ENCODE data around the gene HOOK2. TPM values are rescaled to one million over a fixed set of nuclear protein-coding genes. Genes with fewer than 3 reads are reported as not detected.

Gene HOOK2
- polyA plus RNA-seq, 1 donor from 2014 or later, result 28.4 TPM

DNA sequence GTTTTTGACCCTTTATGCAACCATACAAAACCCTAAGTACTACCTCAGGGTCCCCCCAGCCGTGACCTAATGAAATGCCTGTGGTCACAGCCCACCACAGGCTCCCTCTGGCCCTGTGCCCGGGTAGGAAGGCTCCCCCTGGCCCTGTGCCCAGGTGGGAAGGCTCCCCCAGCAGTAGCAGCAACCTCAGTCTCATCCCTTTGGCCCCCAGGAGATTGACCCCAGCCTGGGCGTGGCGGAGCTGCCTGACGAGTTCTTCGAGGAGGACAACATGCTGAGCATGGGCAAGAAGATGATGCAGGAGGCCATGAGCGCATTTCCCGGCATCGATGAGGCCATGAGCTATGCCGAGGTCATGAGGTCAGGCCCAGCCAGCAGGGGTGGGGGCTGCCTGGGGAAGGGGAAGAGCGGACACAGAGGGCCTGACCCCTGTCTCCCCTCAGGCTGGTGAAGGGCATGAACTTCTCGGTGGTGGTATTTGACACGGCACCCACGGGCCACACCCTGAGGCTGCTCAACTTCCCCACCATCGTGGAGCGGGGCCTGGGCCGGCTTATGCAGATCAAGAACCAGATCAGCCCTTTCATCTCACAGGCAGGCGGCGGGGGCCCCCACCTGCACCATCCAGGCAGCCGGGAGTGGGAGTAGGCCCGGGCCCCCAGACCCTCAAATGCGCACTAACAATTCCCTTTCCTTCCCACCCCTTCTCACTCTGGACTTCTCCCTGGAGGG is 30.0 kb downstream of the HOOK2 start:
- Histone ChIP-seq H3K9me3 (ENCODE audit: low read length) (no peaks in the 10 kb centered on the region), H3K79me2 (replicated peaks; ENCODE audit: insufficient read depth, low read length) (no peaks in the 10 kb centered on the region), H3K27me3 (ENCODE audit: insufficient read depth, low read depth, low read length) (no peaks in the 10 kb centered on the region), H3K27ac (ENCODE audit: low read length) (no peak overlapping the region), H3K9me2 (ENCODE audit: insufficient read depth, low read length) (no peaks in the 10 kb centered on the region), H4K20me1 (ENCODE audit: insufficient read depth) (no peaks in the 10 kb centered on the region), H3K9ac (ENCODE audit: low read length) (no peak overlapping the region), H3F3A (ENCODE audit: insufficient read depth, low read length, poor library complexity, severe bottlenecking) (no peaks in the 10 kb centered on the region), H3K36me3 (ENCODE audit: insufficient read depth, low read length) (no peaks in the 10 kb centered on the region), H3K4me3 (ENCODE audit: low read length) (no peak overlapping the region), H2AFZ (ENCODE audit: low read depth, low read length) (no peak overlapping the region), H3K4me2 (ENCODE audit: low read length) (no peak overlapping the region)
- TF ChIP-seq POLR2AphosphoS5 (IDR thresholded peaks at IDR 0.05), result no peak
- TF ChIP-seq RAD21 (conservative IDR thresholded peaks at IDR 0.05), result no peak
- no peak for TF ChIP-seq TAF1 (IDR thresholded peaks at IDR 0.05; ENCODE audit: low read depth)
- no peak for TF ChIP-seq EZH2 (IDR thresholded peaks at IDR 0.05; ENCODE audit: borderline replicate concordance, insufficient read depth, low read length, poor library complexity, severe bottlenecking)
- TF ChIP-seq, protein P1, sequence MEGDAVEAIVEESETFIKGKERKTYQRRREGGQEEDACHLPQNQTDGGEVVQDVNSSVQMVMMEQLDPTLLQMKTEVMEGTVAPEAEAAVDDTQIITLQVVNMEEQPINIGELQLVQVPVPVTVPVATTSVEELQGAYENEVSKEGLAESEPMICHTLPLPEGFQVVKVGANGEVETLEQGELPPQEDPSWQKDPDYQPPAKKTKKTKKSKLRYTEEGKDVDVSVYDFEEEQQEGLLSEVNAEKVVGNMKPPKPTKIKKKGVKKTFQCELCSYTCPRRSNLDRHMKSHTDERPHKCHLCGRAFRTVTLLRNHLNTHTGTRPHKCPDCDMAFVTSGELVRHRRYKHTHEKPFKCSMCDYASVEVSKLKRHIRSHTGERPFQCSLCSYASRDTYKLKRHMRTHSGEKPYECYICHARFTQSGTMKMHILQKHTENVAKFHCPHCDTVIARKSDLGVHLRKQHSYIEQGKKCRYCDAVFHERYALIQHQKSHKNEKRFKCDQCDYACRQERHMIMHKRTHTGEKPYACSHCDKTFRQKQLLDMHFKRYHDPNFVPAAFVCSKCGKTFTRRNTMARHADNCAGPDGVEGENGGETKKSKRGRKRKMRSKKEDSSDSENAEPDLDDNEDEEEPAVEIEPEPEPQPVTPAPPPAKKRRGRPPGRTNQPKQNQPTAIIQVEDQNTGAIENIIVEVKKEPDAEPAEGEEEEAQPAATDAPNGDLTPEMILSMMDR (IDR thresholded peaks at IDR 0.05; ENCODE audit: poor library complexity, severe bottlenecking), result no peak

DNA sequence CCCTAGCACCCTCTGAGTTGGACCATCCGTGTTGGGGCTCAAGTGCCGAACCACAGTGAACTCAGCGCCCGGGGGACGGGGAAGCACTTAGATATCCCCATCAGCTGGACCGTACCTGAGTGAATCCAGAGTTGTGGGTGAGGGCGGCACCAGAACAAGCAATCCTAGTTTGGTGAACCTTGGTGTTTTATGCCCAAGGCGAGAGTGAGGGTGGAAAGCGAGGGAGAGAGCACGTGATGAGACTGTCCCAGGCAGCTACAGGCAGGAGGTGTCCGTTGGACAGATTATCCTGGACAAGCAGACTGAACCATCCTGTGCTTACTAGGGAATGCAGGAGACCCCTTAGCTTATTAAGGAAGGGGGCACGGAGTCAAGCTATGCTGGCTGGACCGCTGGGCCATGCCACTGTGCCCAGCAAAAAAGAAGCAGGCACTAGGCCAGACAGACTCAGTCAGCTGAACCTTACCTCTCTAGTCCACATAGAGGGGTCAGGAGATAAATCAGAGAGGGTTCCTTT is 37.5 kb downstream of the HOOK2 start:
- Histone ChIP-seq H3K27me3 (ENCODE audit: insufficient read depth, low read depth, low read length) (no peaks in the 10 kb centered on the region), H3K79me2 (replicated peaks; ENCODE audit: insufficient read depth, low read length) (peaks cover 30% of the 10 kb centered on the region), H3K4me2 (ENCODE audit: low read length) (peak overlapping the region; percentile 70), H3K4me3 (ENCODE audit: low read length) (peak overlapping the region; percentile 78), H3K36me3 (ENCODE audit: insufficient read depth, low read length) (no peaks in the 10 kb centered on the region), H3K9me2 (ENCODE audit: insufficient read depth, low read length) (no peaks in the 10 kb centered on the region), H3K9ac (ENCODE audit: low read length) (peak overlapping the region; percentile 70), H4K20me1 (ENCODE audit: insufficient read depth) (no peaks in the 10 kb centered on the region), H2AFZ (ENCODE audit: low read depth, low read length) (peak overlapping the region; percentile 43), H3F3A (ENCODE audit: insufficient read depth, low read length, poor library complexity, severe bottlenecking) (no peaks in the 10 kb centered on the region), H3K27ac (ENCODE audit: low read length) (peak overlapping the region; percentile 89), H3K9me3 (ENCODE audit: low read length) (no peaks in the 10 kb centered on the region)
- no peak for TF ChIP-seq POLR2AphosphoS5 (IDR thresholded peaks at IDR 0.05)
- TF ChIP-seq, protein P1 (IDR thresholded peaks at IDR 0.05; ENCODE audit: poor library complexity, severe bottlenecking), result no peak

DNA sequence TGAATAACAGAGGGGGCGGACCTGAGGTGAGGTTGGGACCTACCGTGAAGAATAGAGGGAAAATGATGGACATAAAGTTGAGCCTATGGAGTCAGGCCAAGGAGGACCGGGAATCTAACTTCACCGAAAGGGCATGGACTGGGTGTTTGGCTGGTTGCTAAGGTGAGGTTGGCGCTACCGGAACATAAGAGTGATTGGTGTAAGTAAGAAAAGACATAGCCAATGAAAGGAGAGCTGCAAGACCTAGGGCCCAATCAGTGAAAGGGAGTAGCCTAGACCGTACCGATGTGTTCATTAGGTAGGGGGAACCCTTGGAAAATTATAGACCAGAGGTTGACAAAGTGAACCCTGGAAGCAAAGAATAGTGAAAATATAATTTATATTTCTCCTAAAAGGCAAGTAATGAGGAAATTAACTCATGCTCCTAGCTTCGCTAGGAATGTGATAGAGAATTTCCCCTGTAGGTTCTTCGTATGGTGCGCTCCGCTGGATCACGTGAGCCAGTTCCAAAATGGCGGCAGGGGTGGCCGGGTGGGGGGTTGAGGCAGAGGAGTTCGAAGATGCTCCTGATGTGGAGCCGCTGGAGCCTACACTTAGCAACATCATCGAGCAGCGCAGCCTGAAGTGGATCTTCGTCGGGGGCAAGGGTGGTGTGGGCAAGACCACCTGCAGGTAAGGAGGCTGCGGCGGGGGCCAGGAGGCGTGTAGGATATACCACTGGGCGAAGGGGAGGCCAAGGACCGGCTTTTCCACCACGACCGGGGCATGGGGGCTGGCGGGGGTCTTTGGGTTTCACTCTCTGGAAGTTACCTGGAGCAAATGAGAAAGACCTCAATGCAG is 38.1 kb downstream of the HOOK2 start, which contains the start of gene GET3:
Gene GET3 (plus strand): TSS at position 503 of the 840 bp plus-strand sequence. CDS start 9 bp downstream, at position 512.
- Histone ChIP-seq H3K4me3 (ENCODE audit: low read length) (peak within 1 kb of the TSS; percentile 78), H3K9me2 (ENCODE audit: insufficient read depth, low read length) (no peaks in the 10 kb centered on the region), H3K79me2 (replicated peaks; ENCODE audit: insufficient read depth, low read length) (peaks cover 37% of the 10 kb centered on the region), H3K9ac (ENCODE audit: low read length) (peak within 1 kb of the TSS; percentile 70), H4K20me1 (ENCODE audit: insufficient read depth) (no peaks in the 10 kb centered on the region), H3K4me2 (ENCODE audit: low read length) (peak within 1 kb of the TSS; percentile 70), H2AFZ (ENCODE audit: low read depth, low read length) (peak within 1 kb of the TSS; percentile 58), H3F3A (ENCODE audit: insufficient read depth, low read length, poor library complexity, severe bottlenecking) (no peaks in the 10 kb centered on the region), H3K27me3 (ENCODE audit: insufficient read depth, low read depth, low read length) (no peaks in the 10 kb centered on the region), H3K36me3 (ENCODE audit: insufficient read depth, low read length) (no peaks in the 10 kb centered on the region), H3K9me3 (ENCODE audit: low read length) (no peaks in the 10 kb centered on the region), H3K27ac (ENCODE audit: low read length) (peak within 1 kb of the TSS; percentile 89)
- peak; percentile 31 for TF ChIP-seq SMC3 (conservative IDR thresholded peaks at IDR 0.05; ENCODE audit: poor library complexity)
- peak; percentile 76 for TF ChIP-seq TAF1 (IDR thresholded peaks at IDR 0.05; ENCODE audit: low read depth)
- peak; percentile 88 for TF ChIP-seq POLR2AphosphoS5 (IDR thresholded peaks at IDR 0.05)
- TF ChIP-seq EZH2 (IDR thresholded peaks at IDR 0.05; ENCODE audit: borderline replicate concordance, insufficient read depth, low read length, poor library complexity, severe bottlenecking), result no peak
- TF ChIP-seq MXI1 (conservative IDR thresholded peaks at IDR 0.05; ENCODE audit: poor library complexity, severe bottlenecking), result peak; percentile 85
- TF ChIP-seq RAD21 (conservative IDR thresholded peaks at IDR 0.05), result peak; percentile 12
- TF ChIP-seq, protein P2, sequence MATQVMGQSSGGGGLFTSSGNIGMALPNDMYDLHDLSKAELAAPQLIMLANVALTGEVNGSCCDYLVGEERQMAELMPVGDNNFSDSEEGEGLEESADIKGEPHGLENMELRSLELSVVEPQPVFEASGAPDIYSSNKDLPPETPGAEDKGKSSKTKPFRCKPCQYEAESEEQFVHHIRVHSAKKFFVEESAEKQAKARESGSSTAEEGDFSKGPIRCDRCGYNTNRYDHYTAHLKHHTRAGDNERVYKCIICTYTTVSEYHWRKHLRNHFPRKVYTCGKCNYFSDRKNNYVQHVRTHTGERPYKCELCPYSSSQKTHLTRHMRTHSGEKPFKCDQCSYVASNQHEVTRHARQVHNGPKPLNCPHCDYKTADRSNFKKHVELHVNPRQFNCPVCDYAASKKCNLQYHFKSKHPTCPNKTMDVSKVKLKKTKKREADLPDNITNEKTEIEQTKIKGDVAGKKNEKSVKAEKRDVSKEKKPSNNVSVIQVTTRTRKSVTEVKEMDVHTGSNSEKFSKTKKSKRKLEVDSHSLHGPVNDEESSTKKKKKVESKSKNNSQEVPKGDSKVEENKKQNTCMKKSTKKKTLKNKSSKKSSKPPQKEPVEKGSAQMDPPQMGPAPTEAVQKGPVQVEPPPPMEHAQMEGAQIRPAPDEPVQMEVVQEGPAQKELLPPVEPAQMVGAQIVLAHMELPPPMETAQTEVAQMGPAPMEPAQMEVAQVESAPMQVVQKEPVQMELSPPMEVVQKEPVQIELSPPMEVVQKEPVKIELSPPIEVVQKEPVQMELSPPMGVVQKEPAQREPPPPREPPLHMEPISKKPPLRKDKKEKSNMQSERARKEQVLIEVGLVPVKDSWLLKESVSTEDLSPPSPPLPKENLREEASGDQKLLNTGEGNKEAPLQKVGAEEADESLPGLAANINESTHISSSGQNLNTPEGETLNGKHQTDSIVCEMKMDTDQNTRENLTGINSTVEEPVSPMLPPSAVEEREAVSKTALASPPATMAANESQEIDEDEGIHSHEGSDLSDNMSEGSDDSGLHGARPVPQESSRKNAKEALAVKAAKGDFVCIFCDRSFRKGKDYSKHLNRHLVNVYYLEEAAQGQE (IDR thresholded peaks at IDR 0.05; ENCODE audit: borderline replicate concordance), result peak; percentile 91
- TF ChIP-seq, protein P1 (IDR thresholded peaks at IDR 0.05; ENCODE audit: poor library complexity, severe bottlenecking), result no peak

All from neural cell (in vitro differentiated cells).